Effector memory CD4-positive, alpha-beta T cell (primary cell): ENCODE data around the gene AXL.
A peak's percentile ranks its signal among the peaks of the same experiment; 100 is the strongest.
"Not testable (repeated sequence)": the region's sequence is repeated elsewhere in the genome, so short reads cannot be mapped to it uniquely, and the experiment has no call there.

ENCODE experiments used
- DNase-seq, 3 donors: peaks; one replicate each; pipeline ENCODE4 v3.0.0-alpha.2; 2020
- H3K27ac ChIP-seq: 2 replicates; pipeline ENCODE4 v1.7.0; 2013; ENCODE audit warnings: mild to moderate bottlenecking, low read length, moderate library complexity; ENCODE audit not compliant: insufficient read depth, poor library complexity, severe bottlenecking
- H3K27me3 ChIP-seq: replicated peaks from 2 replicates; pipeline ENCODE4 v1.7.0; 2013; ENCODE audit warnings: mild to moderate bottlenecking, low read length; ENCODE audit not compliant: insufficient read depth, control insufficient read depth, poor library complexity, severe bottlenecking
- H3K36me3 ChIP-seq: 2 replicates; pipeline ENCODE4 v1.7.0; 2013; ENCODE audit warnings: mild to moderate bottlenecking, low read length, moderate library complexity; ENCODE audit not compliant: control insufficient read depth, insufficient read depth
- H3K4me1 ChIP-seq: 2 replicates; pipeline ENCODE4 v1.7.0; 2013; ENCODE audit warnings: low read length, mild to moderate bottlenecking; ENCODE audit not compliant: control insufficient read depth, insufficient read depth, poor library complexity, severe bottlenecking
- H3K4me3 ChIP-seq: 2 replicates; pipeline ENCODE4 v1.7.0; 2013; ENCODE audit warnings: low read length, low read depth, mild to moderate bottlenecking; ENCODE audit not compliant: insufficient read depth, poor library complexity, severe bottlenecking
- H3K9me3 ChIP-seq: 2 replicates; pipeline ENCODE4 v1.7.0; 2013; ENCODE audit warnings: mild to moderate bottlenecking, low read length, moderate library complexity; ENCODE audit not compliant: control insufficient read depth
- total RNA-seq, 3 donors: gene quantifications; one replicate each; lab custom pipeline; 2026; lab: John Stamatoyannopoulos, UW

Gene AXL
- total RNA-seq: 0.17 to 0.77 (median 0.17) reads per million in 3 donors

- Histone ChIP-seq H3K4me1 (no peaks in the 10 kb centered on the region), H3K36me3 (no peaks in the 10 kb centered on the region), H3K9me3 (no peaks in the 10 kb centered on the region), H3K4me3 (no peak within 1 kb of the TSS), H3K27ac (no peak within 1 kb of the TSS), H3K27me3 (no peaks in the 10 kb centered on the region)
- DNase-seq: no peak
Measured at GRCh38 chr19:41218615-41219507, at the start of gene AXL. TSS of gene AXL (plus strand) at chr19:41219223. CDS start at chr19:41219393, 170 bp downstream.

GRCh38 chr19:41172297-41173164 lies 46.5 kb upstream of the AXL start:
- H3K27me3 ChIP-seq: no peaks in the 10 kb centered on the region

DNA sequence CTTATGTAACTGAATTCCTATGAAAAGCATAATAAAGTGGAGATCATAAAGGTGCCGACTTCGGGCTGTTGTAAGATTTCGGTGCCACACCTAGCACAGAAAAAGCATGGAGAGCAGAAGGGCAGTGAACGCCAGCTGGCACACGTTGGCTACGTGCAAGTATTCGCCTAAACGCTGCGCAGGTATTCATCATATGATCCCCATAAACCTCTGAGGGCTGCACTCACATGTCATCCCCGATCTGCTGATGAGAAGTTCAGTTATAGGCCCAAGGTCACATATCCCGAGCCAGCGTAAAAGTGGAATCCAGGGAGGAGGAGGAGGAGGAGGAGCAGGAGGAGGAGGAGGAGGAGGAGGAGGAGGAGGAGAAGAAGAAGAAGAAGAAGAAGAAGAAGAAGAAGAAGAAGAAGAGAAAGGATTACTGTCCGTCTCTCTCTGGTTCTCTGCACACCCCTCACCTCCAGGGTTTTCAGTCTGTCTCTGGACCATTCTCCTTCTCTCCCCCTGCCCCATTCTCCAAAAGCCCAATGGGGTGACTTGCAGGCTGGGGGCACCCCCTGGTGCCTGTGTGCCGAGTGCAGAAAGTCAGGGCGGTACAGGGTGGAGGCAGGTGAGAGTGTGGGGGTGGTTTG lies 44.6 kb upstream of the AXL start:
- H3K9me3 ChIP-seq: no peaks in the 10 kb centered on the region
- H3K36me3 ChIP-seq: no peaks in the 10 kb centered on the region
- no peak overlapping the region for H3K4me3 ChIP-seq
- H3K4me1 ChIP-seq: peaks cover 12% of the 10 kb centered on the region
- no peak overlapping the region for H3K27ac ChIP-seq
- DNase-seq: no peak
- no peaks in the 10 kb centered on the region for H3K27me3 ChIP-seq

More at GRCh38 chr19:41172297-41173164, 46.5 kb upstream of the AXL start:
- no peak for DNase-seq
- Histone ChIP-seq H3K4me3 (no peak overlapping the region), H3K9me3 (no peaks in the 10 kb centered on the region), H3K4me1 (peaks cover 12% of the 10 kb centered on the region), H3K36me3 (no peaks in the 10 kb centered on the region), H3K27ac (no peak overlapping the region)

DNA sequence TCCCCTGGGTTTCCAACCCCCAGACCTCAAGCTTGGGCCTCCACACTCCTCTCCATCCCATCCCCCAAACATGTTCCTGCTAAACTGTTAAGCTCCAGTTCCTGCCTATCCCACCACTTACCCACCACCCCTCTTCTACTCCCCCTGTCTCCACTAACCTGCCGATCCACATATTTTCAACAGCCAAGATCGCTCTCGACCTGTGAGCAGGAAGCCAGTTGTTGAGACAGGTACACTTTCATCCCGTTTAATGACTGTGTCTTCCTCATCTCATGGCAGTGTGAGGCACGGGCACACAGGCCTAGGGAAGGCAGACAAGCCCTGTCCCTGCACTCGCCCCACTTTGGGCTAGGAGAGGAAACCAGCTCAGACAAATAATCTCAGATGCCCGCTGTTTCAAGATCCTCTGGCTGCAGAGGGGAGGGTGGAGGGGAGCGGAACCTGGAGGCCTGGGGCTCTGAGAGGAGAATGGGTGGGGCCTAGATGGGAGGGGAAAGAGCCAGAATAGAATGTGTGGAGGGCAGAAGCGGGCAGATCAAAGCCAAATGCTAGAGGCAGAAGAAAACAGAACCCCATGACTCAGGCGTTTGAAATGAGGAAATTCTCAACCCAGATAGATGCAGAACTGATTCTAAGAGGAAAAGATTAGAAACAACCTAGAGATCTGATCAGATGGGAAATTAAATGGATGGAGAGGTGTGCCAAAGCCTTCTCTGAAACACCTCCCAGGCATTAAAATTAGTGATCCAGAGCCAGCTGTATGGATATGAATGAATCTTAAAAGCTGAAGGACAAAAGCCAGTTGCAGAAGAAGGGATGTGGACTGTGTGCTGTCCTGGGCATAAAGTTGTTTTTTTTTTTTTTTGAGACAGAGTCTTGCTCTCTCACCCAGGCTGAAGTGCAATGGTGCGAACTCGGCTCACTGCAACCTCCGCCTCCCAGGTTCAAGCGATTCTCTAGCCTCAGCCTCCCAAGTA lies 42.9 kb upstream of the AXL start:
- no peaks in the 10 kb centered on the region for H3K9me3 ChIP-seq
- H3K27ac ChIP-seq: no peak overlapping the region
- no peaks in the 10 kb centered on the region for H3K36me3 ChIP-seq
- H3K27me3 ChIP-seq: no peaks in the 10 kb centered on the region
- no peak overlapping the region for H3K4me3 ChIP-seq
- peaks cover 12% of the 10 kb centered on the region for H3K4me1 ChIP-seq
- peak in 1 of 3 donors; percentile 8 for DNase-seq

DNA sequence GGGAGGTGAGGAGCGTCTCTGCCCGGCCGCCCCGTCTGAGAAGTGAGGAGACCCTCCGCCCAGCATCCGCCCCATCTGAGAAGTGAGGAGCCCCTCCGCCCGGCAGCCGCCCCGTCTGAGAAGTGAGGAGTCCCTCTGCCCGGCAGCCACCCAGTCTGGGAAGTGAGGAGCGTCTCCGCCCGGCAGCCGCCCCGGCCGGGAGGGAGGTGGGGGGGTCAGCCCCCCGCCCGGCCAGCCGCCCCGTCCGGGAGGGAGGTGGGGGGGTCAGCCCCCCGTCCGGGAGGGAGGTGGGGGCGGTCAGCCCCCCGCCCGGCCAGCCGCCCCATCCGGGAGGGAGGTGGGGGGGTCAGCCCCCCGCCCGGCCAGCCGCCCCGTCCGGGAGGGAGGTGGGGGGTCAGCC lies 38.9 kb upstream of the AXL start:
- peaks cover 12% of the 10 kb centered on the region for H3K4me1 ChIP-seq
- DNase-seq, H3K4me3 ChIP-seq, H3K27me3 ChIP-seq, H3K36me3 ChIP-seq, H3K27ac ChIP-seq, H3K9me3 ChIP-seq: not testable (repeated sequence)

DNA sequence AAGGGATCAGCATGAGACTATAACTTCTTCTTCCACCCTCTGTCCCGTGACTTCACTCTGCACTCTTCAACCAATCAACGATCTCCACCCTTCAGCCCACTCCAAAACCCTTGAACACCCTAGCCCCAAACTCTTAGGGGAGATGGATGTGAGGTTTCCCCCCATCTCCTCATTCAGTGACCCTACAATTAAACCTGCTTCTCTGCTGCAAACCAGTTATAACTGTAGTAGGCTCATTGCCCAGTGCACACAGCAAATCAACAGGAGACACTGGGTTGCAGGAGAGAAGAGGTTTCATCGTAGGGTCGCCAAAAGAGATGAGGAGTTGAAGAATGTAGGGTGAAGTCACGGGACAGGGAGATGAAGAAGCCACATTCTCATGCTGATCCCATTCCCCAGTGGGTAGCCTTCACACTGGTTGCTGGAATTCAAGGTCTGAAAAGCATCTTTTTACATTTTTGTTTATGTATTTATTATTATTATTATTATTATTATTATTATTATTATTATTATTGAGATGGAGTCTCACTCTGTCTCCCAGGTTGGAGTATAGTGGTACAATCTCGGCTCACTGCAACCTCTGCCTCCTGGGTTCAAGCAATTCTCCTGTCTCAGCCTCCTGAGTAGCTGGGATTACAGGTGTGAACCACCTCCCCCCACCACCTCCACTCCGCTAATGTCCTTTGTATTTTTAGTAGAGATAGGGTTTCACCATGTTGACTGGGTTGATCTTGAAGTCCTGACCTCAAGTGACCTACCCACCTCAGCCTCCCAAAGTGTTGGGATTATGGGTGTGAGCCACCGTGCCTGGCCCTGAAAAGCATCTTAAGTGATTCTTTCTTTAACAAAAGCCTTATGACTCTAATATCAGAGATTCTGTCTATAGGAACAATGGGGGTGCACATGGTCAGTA lies 31.8 kb upstream of the AXL start:
- Histone ChIP-seq H3K4me1 (no peaks in the 10 kb centered on the region), H3K9me3 (no peaks in the 10 kb centered on the region), H3K27ac (no peak overlapping the region), H3K4me3 (no peak overlapping the region), H3K36me3 (no peaks in the 10 kb centered on the region), H3K27me3 (peaks cover 10% of the 10 kb centered on the region)
- DNase-seq: no peak

DNA sequence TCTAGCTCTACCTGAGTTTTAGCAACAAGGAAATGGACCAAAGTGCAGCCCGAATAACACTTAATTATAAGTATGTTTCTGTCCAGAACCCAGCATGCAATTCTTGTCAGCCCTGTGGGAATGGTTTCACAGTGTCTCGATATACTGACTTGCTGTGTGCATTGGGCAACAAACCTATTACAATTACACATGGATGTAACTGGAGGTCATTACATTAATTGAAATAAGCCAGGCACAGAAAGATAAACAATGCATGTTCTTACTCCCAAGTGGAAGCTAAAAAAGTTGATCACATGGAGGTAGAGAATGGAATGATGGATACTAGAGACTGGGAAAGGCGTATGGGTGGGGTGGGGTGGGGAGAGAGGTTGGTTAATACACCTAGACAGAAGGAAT lies 31.1 kb upstream of the AXL start:
- H3K27ac ChIP-seq: no peak overlapping the region
- no peak overlapping the region for H3K4me3 ChIP-seq
- no peaks in the 10 kb centered on the region for H3K4me1 ChIP-seq
- peaks cover 16% of the 10 kb centered on the region for H3K27me3 ChIP-seq
- H3K9me3 ChIP-seq: no peaks in the 10 kb centered on the region
- DNase-seq: no peak
- no peaks in the 10 kb centered on the region for H3K36me3 ChIP-seq

- Histone ChIP-seq H3K36me3 (no peaks in the 10 kb centered on the region), H3K4me1 (peaks cover 5% of the 10 kb centered on the region), H3K27ac (no peak overlapping the region), H3K27me3 (peaks cover 27% of the 10 kb centered on the region), H3K4me3 (no peak overlapping the region), H3K9me3 (no peaks in the 10 kb centered on the region)
- DNase-seq: no peak
Measured at GRCh38 chr19:41189425-41190065, 29.5 kb upstream of the AXL start.
